Neural cell (in vitro differentiated cells): Measurements from ENCODE around the gene SULT4A1. TPM values are rescaled to one million over a fixed set of nuclear protein-coding genes. Genes with fewer than 3 reads are reported as not detected.

Source experiments
- H2AFZ ChIP-seq: fragments of 200-600, 300-800 bp; sonication (generic), shearing (Covaris generic); 2 replicates; pipeline ENCODE4 v1.6.0; 2014; ENCODE audit warnings: low read depth, mild to moderate bottlenecking, antibody characterized with exemption, low read length, moderate library complexity
- H3F3A ChIP-seq: fragments of 200-600 bp; shearing (Covaris generic); 2 replicates; pipeline ENCODE4 v1.6.1; 2016; ENCODE audit warnings: mild to moderate bottlenecking, moderate library complexity, mixed read lengths, antibody characterized with exemption, low read length; ENCODE audit not compliant: insufficient read depth, poor library complexity, severe bottlenecking
- H3K27ac ChIP-seq: fragments of 200-600, 300-800 bp; sonication (generic), shearing (Covaris generic); 2 replicates; pipeline ENCODE4 v1.5.1; 2014; ENCODE audit warnings: mild to moderate bottlenecking, low read length, moderate library complexity
- H3K27me3 ChIP-seq: fragments of 300-800, 200-600 bp; sonication (generic), shearing (Covaris generic); 2 replicates; pipeline ENCODE4 v1.6.0; 2014; ENCODE audit warnings: mild to moderate bottlenecking, low read depth, low read length, moderate library complexity; ENCODE audit not compliant: insufficient read depth
- H3K36me3 ChIP-seq: fragments of 300-800, 200-600 bp; sonication (generic), shearing (Covaris generic); 2 replicates; pipeline ENCODE4 v1.5.1; 2014; ENCODE audit warnings: mild to moderate bottlenecking, antibody characterized with exemption, low read length, moderate library complexity; ENCODE audit not compliant: insufficient read depth
- H3K4me2 ChIP-seq: fragments of 300-800, 200-600 bp; sonication (generic), shearing (Covaris generic); 2 replicates; pipeline ENCODE4 v1.6.0; 2014; ENCODE audit warnings: mild to moderate bottlenecking, low read length
- H3K4me3 ChIP-seq: fragments of 300-800, 200-600 bp; sonication (generic), shearing (Covaris generic); 2 replicates; pipeline ENCODE4 v1.5.1; 2014; ENCODE audit warnings: mild to moderate bottlenecking, low read length, moderate library complexity
- H3K79me2 ChIP-seq: fragments of 200-600 bp; shearing (Covaris generic); replicated peaks from 2 replicates; pipeline ENCODE4 v1.6.0; 2014; ENCODE audit warnings: mild to moderate bottlenecking, low read length, moderate library complexity; ENCODE audit not compliant: insufficient read depth
- H3K9ac ChIP-seq: fragments of 300-800, 200-600 bp; sonication (generic), shearing (Covaris generic); 2 replicates; pipeline ENCODE4 v1.6.1; 2016; ENCODE audit warnings: mild to moderate bottlenecking, low read length, mixed read lengths
- H3K9me2 ChIP-seq: fragments of 200-600 bp; shearing (Covaris generic); 2 replicates; pipeline ENCODE4 v1.6.1; 2016; ENCODE audit warnings: mild to moderate bottlenecking, low read length, mixed read lengths; ENCODE audit not compliant: insufficient read depth
- H3K9me3 ChIP-seq: fragments of 200-600, 300-800 bp; sonication (generic), shearing (Covaris generic); 2 replicates; pipeline ENCODE4 v1.6.1; 2016; ENCODE audit warnings: mild to moderate bottlenecking, mixed run types, low read length, moderate library complexity, mixed read lengths
- H4K20me1 ChIP-seq: fragments of 200-600 bp; shearing (Covaris generic); 2 replicates; pipeline ENCODE4 v1.6.1; 2016; ENCODE audit warnings: mild to moderate bottlenecking, mixed run types; ENCODE audit not compliant: insufficient read depth
- CTCF ChIP-seq: fragments of 450-650 bp; IDR thresholded peaks from 2 replicates; pipeline ENCODE4 v1.5.1; 2014; ENCODE audit warnings: antibody characterized with exemption, mild to moderate bottlenecking, moderate library complexity; ENCODE audit not compliant: poor library complexity, severe bottlenecking
- EP300 ChIP-seq: fragments of 450-650 bp; conservative IDR thresholded peaks from 2 replicates; pipeline ENCODE4 v1.6.1; 2014; ENCODE audit warnings: antibody characterized with exemption, mild to moderate bottlenecking, moderate library complexity; ENCODE audit not compliant: poor library complexity, severe bottlenecking
- EZH2 ChIP-seq: fragments of 200-600, 300-800 bp; shearing (Covaris generic), sonication (generic); IDR thresholded peaks from 2 replicates; pipeline ENCODE4 v1.6.1; 2014; ENCODE audit warnings: antibody characterized with exemption, low read length, borderline replicate concordance, mild to moderate bottlenecking; ENCODE audit not compliant: insufficient read depth, poor library complexity, severe bottlenecking
- MXI1 ChIP-seq: fragments of 450-650 bp; conservative IDR thresholded peaks from 2 replicates; pipeline ENCODE4 v1.6.1; 2014; ENCODE audit warnings: antibody characterized with exemption, mild to moderate bottlenecking; ENCODE audit not compliant: poor library complexity, severe bottlenecking
- POLR2AphosphoS5 ChIP-seq: IDR thresholded peaks from 2 replicates; pipeline ENCODE4 v1.6.1; 2012
- RAD21 ChIP-seq: fragments of 450-650 bp; conservative IDR thresholded peaks from 2 replicates; pipeline ENCODE4 v1.6.1; 2014; ENCODE audit warnings: antibody characterized with exemption, mild to moderate bottlenecking, moderate library complexity
- SMC3 ChIP-seq: fragments of 450-650 bp; conservative IDR thresholded peaks from 2 replicates; pipeline ENCODE4 v1.6.1; 2014; ENCODE audit warnings: antibody characterized with exemption, mild to moderate bottlenecking, moderate library complexity; ENCODE audit not compliant: poor library complexity
- TAF1 ChIP-seq: IDR thresholded peaks from 2 replicates; pipeline ENCODE4 v1.6.1; 2012; ENCODE audit warnings: low read depth
- polyA plus RNA-seq: library from polyadenylated mRNA; depleted of rRNA; stranded (reverse); fragments of >200 nt; gene quantifications from 2 replicates; pipeline ENCODE4 v1.2.3, GENCODE V29; 2014
- TF ChIP-seq, protein P1 (sequence below): IDR thresholded peaks from 2 replicates; pipeline ENCODE4 v1.6.1; 2012; ENCODE audit warnings: borderline replicate concordance

Gene SULT4A1
- polyA plus RNA-seq, 1 donor from 2014 or later, result 182 TPM

GRCh38 chr22:43886231-43886630 lies 23.9 kb upstream of the SULT4A1 start:
- Histone ChIP-seq H3K9me3 (no peaks in the 10 kb centered on the region), H3K4me3 (no peak overlapping the region), H3K9ac (no peak overlapping the region), H3K79me2 (no peaks in the 10 kb centered on the region), H3K36me3 (no peaks in the 10 kb centered on the region), H3K27me3 (peaks cover 24% of the 10 kb centered on the region), H3K4me2 (no peak overlapping the region), H3K27ac (no peak overlapping the region), H4K20me1 (no peaks in the 10 kb centered on the region), H2AFZ (no peak overlapping the region), H3K9me2 (no peaks in the 10 kb centered on the region), H3F3A (no peaks in the 10 kb centered on the region)
- TF ChIP-seq SMC3, result no peak

DNA sequence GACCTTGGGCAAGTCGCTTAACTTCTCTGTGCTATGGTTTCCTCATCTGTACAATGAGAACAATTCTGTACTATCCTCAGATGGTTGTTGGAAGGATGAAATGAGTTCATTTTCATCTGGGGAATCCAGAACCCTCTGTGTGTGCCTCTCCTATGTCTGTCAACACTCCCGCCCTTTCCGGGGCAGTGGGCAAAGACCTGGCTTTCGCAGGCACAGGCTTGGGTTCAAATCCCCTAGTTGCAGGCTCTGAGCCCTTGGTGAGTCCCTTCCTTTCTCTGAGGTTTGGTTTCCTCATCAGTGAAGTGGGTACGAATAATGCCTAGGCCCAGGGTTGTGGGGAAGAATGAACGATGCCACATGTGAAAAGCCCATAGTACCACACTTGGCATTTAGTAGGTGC lies 23.5 kb upstream of the SULT4A1 start:
- no peaks in the 10 kb centered on the region for H3K79me2 ChIP-seq
- no peak for TF ChIP-seq EZH2
- no peak for TF ChIP-seq CTCF
- no peak for TF ChIP-seq SMC3
- TF ChIP-seq TAF1, result no peak
- TF ChIP-seq, protein P1, sequence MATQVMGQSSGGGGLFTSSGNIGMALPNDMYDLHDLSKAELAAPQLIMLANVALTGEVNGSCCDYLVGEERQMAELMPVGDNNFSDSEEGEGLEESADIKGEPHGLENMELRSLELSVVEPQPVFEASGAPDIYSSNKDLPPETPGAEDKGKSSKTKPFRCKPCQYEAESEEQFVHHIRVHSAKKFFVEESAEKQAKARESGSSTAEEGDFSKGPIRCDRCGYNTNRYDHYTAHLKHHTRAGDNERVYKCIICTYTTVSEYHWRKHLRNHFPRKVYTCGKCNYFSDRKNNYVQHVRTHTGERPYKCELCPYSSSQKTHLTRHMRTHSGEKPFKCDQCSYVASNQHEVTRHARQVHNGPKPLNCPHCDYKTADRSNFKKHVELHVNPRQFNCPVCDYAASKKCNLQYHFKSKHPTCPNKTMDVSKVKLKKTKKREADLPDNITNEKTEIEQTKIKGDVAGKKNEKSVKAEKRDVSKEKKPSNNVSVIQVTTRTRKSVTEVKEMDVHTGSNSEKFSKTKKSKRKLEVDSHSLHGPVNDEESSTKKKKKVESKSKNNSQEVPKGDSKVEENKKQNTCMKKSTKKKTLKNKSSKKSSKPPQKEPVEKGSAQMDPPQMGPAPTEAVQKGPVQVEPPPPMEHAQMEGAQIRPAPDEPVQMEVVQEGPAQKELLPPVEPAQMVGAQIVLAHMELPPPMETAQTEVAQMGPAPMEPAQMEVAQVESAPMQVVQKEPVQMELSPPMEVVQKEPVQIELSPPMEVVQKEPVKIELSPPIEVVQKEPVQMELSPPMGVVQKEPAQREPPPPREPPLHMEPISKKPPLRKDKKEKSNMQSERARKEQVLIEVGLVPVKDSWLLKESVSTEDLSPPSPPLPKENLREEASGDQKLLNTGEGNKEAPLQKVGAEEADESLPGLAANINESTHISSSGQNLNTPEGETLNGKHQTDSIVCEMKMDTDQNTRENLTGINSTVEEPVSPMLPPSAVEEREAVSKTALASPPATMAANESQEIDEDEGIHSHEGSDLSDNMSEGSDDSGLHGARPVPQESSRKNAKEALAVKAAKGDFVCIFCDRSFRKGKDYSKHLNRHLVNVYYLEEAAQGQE, result no peak
- no peak for TF ChIP-seq MXI1
- no peak for TF ChIP-seq EP300
- no peak for TF ChIP-seq RAD21
- no peak for TF ChIP-seq POLR2AphosphoS5

GRCh38 chr22:43885319-43885671 lies 23.0 kb upstream of the SULT4A1 start:
- no peak overlapping the region for H3K4me3 ChIP-seq
- H3K4me2 ChIP-seq, result no peak overlapping the region
- no peaks in the 10 kb centered on the region for H3K79me2 ChIP-seq
- TF ChIP-seq TAF1, result no peak
- TF ChIP-seq, protein P1, result no peak
- no peak for TF ChIP-seq CTCF
- TF ChIP-seq POLR2AphosphoS5, result no peak
- no peak for TF ChIP-seq MXI1
- no peak for TF ChIP-seq SMC3
- TF ChIP-seq EZH2, result no peak
- no peak for TF ChIP-seq RAD21
- TF ChIP-seq EP300, result no peak
- no peaks in the 10 kb centered on the region for H3K9me3 ChIP-seq
- H2AFZ ChIP-seq, result no peak overlapping the region
- H4K20me1 ChIP-seq, result no peaks in the 10 kb centered on the region
- no peaks in the 10 kb centered on the region for H3K9me2 ChIP-seq
- no peaks in the 10 kb centered on the region for H3F3A ChIP-seq
- no peak overlapping the region for H3K9ac ChIP-seq
- peaks cover 15% of the 10 kb centered on the region for H3K27me3 ChIP-seq
- no peak overlapping the region for H3K27ac ChIP-seq
- no peaks in the 10 kb centered on the region for H3K36me3 ChIP-seq

More for the DNA sequence above, 23.5 kb upstream of the SULT4A1 start:
- Histone ChIP-seq H3K9me2 (no peaks in the 10 kb centered on the region), H3F3A (no peaks in the 10 kb centered on the region), H3K27ac (no peak overlapping the region), H2AFZ (no peak overlapping the region), H3K4me2 (no peak overlapping the region), H3K9me3 (no peaks in the 10 kb centered on the region), H3K4me3 (no peak overlapping the region), H4K20me1 (no peaks in the 10 kb centered on the region), H3K9ac (no peak overlapping the region), H3K27me3 (peaks cover 20% of the 10 kb centered on the region), H3K36me3 (no peaks in the 10 kb centered on the region)
